ENCODE data around the gene AMTN. TPM values are rescaled to one million over a fixed set of nuclear protein-coding genes. Genes with fewer than 3 reads are reported as not detected.

AMTN gene, protein sequence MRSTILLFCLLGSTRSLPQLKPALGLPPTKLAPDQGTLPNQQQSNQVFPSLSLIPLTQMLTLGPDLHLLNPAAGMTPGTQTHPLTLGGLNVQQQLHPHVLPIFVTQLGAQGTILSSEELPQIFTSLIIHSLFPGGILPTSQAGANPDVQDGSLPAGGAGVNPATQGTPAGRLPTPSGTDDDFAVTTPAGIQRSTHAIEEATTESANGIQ
- polyA plus RNA-seq (2012; rRNA removed), result not detected in 2 replicates
- polyA plus RNA-seq (2012; cell fraction: cytosol; rRNA removed), result not detected in 2 replicates
- polyA plus RNA-seq (2012; cell fraction: nucleus; rRNA removed), result not detected in 2 replicates

DNA sequence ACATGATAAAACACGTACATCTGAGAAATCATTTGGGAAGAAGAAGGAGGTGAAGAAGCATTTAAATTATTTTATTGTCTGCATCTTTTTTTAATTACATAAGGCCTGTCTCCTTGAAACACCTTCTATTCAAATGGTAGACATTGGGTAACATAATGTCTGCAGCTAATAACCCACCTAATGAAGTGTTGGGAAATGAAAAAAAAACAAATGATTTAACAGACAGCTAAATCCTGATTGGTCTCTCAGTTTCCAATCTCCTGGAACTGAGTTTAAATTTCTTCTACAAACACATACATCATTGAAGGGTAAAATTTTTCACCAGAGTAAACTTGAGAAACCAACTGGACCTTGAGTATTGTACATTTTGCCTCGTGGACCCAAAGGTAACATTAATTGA lies at the start of gene AMTN:
Gene AMTN, plus strand, starts transcription at position 301 of the 400 bp plus-strand sequence. CDS start 209 bp downstream, outside the sequence.
- no peak within 1 kb of the TSS for H3K27ac ChIP-seq (ENCODE audit: low read depth in 2 of 2, low read length in 1 of 2)
- no peaks in the 10 kb centered on the region for H3K9me2 ChIP-seq
- no peak within 1 kb of the TSS for H3K4me2 ChIP-seq
- ChIA-PET CTCF (no interaction called here), POLR2A (no interaction called here)
- no peak within 1 kb of the TSS for H2AFZ ChIP-seq (ENCODE audit: low read depth)
- no peaks in the 10 kb centered on the region for H3F3A ChIP-seq (replicated peaks; ENCODE audit: insufficient read depth)
- no peak within 1 kb of the TSS for H3K4me3 ChIP-seq (ENCODE audit: low read depth in 2 of 2, low read length in 1 of 2)
- no peak for TF ChIP-seq POLR2AphosphoS5 (IDR thresholded peaks at IDR 0.05; ENCODE audit: low read depth, low read length)
- no peak for TF ChIP-seq RCOR1 (IDR thresholded peaks at IDR 0.05; ENCODE audit: low read length)
- no peak for TF ChIP-seq FOSL2 (IDR thresholded peaks at IDR 0.05; ENCODE audit: borderline replicate concordance, low read depth)
- TF ChIP-seq FOXJ3 (CRISPR knock-in tag; IDR thresholded peaks at IDR 0.05), result no peak
- TF ChIP-seq TAF1 (IDR thresholded peaks at IDR 0.05; ENCODE audit: borderline replicate concordance, low read depth, low read length), result no peak
- no peak for TF ChIP-seq NRF1 (IDR thresholded peaks at IDR 0.05; ENCODE audit: low read depth, low read length)
- no peak within 1 kb of the TSS for H3K9ac ChIP-seq
- DNase-seq, result no peak
- H3K4me1 ChIP-seq (ENCODE audit: control insufficient read depth in 1 of 2, insufficient read depth in 2 of 2, low read depth in 1 of 2, low read length in 1 of 2), result no peaks in the 10 kb centered on the region
- H4K20me1 ChIP-seq (ENCODE audit: insufficient read depth), result no peaks in the 10 kb centered on the region
- 3% methylated on average over 2 of the region's 2 CpGs for WGBS (ENCODE audit: low lambda C conversion rate)
- H3K27me3 ChIP-seq (ENCODE audit: insufficient read depth), result no peaks in the 10 kb centered on the region; the same call in 1 of the 2 replicates
- H3K36me3 ChIP-seq (replicated peaks in 1 of 2; ENCODE audit: control insufficient read depth in 1 of 2, insufficient read depth in 2 of 2, low read length in 1 of 2), result no peaks in the 10 kb centered on the region
- no peaks in the 10 kb centered on the region for H3K9me3 ChIP-seq
- H3K79me2 ChIP-seq (ENCODE audit: insufficient read depth), result no peaks in the 10 kb centered on the region

DNA sequence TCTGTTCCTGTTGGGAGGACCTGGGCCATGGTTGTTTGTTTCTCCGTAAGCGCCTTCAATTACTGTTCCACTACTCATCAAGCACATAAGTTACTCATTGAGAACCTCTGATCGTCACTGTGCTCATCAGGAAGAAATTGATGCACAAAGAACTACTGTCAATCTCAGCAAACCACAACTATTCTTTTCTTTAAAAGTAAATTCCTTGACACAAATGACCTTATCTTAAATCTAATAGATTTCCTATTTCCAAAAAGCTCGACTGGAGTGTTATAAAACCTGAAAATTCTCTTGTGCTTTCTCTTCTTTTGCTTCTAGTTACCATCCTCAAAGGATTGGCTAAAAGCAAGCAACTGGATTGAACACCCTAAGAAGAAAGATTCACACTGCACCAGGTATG lies 46.5 kb upstream of the AMTN start, which contains the start of gene MUC7:
Gene MUC7, plus strand, starts transcription at position 301 of the 400 bp plus-strand sequence. CDS start 1,825 bp downstream, outside the sequence.
- Histone ChIP-seq H3K79me2 (ENCODE audit: insufficient read depth) (no peaks in the 10 kb centered on the region), H3K4me3 (ENCODE audit: low read depth in 2 of 2, low read length in 1 of 2) (no peak within 1 kb of the TSS), H3K4me1 (ENCODE audit: control insufficient read depth in 1 of 2, insufficient read depth in 2 of 2, low read depth in 1 of 2, low read length in 1 of 2) (no peaks in the 10 kb centered on the region), H2AFZ (ENCODE audit: low read depth) (no peak within 1 kb of the TSS), H3K4me2 (no peak within 1 kb of the TSS), H3F3A (replicated peaks; ENCODE audit: insufficient read depth) (no peaks in the 10 kb centered on the region), H3K27me3 (ENCODE audit: insufficient read depth) (no peaks in the 10 kb centered on the region), H3K9me2 (no peaks in the 10 kb centered on the region), H3K27ac (ENCODE audit: low read depth in 2 of 2, low read length in 1 of 2) (no peak within 1 kb of the TSS), H3K36me3 (replicated peaks in 1 of 2; ENCODE audit: control insufficient read depth in 1 of 2, insufficient read depth in 2 of 2, low read length in 1 of 2) (no peaks in the 10 kb centered on the region), H4K20me1 (ENCODE audit: insufficient read depth) (no peaks in the 10 kb centered on the region), H3K9me3 (no peaks in the 10 kb centered on the region), H3K9ac (no peak within 1 kb of the TSS)
- no peak for TF ChIP-seq TCF12 (IDR thresholded peaks at IDR 0.05)
- no peak for TF ChIP-seq GATA2 (CRISPR knock-in tag; IDR thresholded peaks at IDR 0.05)
- TF ChIP-seq, protein P1, sequence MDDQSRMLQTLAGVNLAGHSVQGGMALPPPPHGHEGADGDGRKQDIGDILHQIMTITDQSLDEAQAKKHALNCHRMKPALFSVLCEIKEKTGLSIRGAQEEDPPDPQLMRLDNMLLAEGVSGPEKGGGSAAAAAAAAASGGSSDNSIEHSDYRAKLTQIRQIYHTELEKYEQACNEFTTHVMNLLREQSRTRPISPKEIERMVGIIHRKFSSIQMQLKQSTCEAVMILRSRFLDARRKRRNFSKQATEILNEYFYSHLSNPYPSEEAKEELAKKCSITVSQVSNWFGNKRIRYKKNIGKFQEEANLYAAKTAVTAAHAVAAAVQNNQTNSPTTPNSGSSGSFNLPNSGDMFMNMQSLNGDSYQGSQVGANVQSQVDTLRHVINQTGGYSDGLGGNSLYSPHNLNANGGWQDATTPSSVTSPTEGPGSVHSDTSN (IDR thresholded peaks at IDR 0.05), result no peak
- TF ChIP-seq RXRA (IDR thresholded peaks at IDR 0.05; ENCODE audit: borderline replicate concordance, low read depth), result no peak
- TF ChIP-seq MEF2A (IDR thresholded peaks at IDR 0.05; ENCODE audit: borderline replicate concordance, low read depth), result no peak
- TF ChIP-seq, protein P2, sequence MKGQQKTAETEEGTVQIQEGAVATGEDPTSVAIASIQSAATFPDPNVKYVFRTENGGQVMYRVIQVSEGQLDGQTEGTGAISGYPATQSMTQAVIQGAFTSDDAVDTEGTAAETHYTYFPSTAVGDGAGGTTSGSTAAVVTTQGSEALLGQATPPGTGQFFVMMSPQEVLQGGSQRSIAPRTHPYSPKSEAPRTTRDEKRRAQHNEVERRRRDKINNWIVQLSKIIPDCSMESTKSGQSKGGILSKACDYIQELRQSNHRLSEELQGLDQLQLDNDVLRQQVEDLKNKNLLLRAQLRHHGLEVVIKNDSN (IDR thresholded peaks at IDR 0.05; ENCODE audit: borderline replicate concordance, low read depth), result no peak
- TF ChIP-seq RAD21 (IDR thresholded peaks at IDR 0.05; ENCODE audit: low read length), result no peak
- TF ChIP-seq TEAD4 (IDR thresholded peaks at IDR 0.05; ENCODE audit: borderline replicate concordance, insufficient read depth), result no peak
- TF ChIP-seq EZH2phosphoT487 (IDR thresholded peaks at IDR 0.05; ENCODE audit: borderline replicate concordance, low read depth), result no peak
- no peak for TF ChIP-seq MXI1 (IDR thresholded peaks at IDR 0.05; ENCODE audit: low read depth, low read length)
- TF ChIP-seq CHD2 (IDR thresholded peaks at IDR 0.05; ENCODE audit: low read length, partially characterized antibody), result no peak
- TF ChIP-seq ELF1 (IDR thresholded peaks at IDR 0.05), result no peak
- no peak for TF ChIP-seq YY1 (IDR thresholded peaks at IDR 0.05; ENCODE audit: low read depth)
- TF ChIP-seq SMC3 (IDR thresholded peaks at IDR 0.05; ENCODE audit: low read depth, low read length), result no peak
- no peak for TF ChIP-seq FOXM1 (IDR thresholded peaks at IDR 0.05; ENCODE audit: low read depth)
- 34% methylated on average over 4 of the region's 4 CpGs for WGBS (ENCODE audit: low lambda C conversion rate)
- CTCF ChIA-PET, result no interaction called here
- POLR2A ChIA-PET, result no interaction called here
- no peak for DNase-seq
